ENCODE results near the gene PTH1R. TPM values are rescaled to one million over a fixed set of nuclear protein-coding genes. Genes with fewer than 3 reads are reported as not detected.

The PTH1R gene
- polyA plus RNA-seq, 1 of the 3 experiments (the other 2 are of a cell fraction), result 0.07 TPM

DNA sequence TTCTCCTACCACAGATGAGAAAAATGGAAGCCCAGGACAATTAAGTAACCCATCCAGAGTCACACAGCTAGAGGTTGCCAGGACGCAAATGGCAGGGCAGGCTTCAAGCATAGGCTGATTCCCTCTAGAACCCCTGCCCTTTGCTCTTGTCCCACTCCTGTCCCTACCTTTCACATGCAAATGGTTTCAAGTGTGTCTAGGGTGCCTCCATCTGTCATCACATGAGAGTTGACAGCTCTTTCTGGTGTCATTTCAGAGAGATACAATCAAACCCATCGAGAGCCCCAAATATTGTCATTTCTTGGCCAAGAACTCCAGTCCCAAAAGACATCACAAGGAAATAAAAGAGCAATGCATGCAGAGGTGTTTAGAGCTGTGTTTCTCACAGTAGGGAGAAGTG, 75.3 kb downstream of the PTH1R start:
- no peak overlapping the region for H3K27ac ChIP-seq (ENCODE audit: low read depth in 2 of 2, low read length in 1 of 2)
- no peaks in the 10 kb centered on the region for H3K9me3 ChIP-seq
- H2AFZ ChIP-seq (ENCODE audit: low read depth), result no peak overlapping the region
- DNase-seq, result no peak
- H3K9ac ChIP-seq, result no peak overlapping the region
- no peak overlapping the region for H3K4me2 ChIP-seq
- WGBS (ENCODE audit: low lambda C conversion rate), result 96% methylated on average over 2 of the region's 2 CpGs
- POLR2A ChIA-PET, result no interaction called here
- peaks cover 98% of the 10 kb centered on the region for H3K79me2 ChIP-seq (ENCODE audit: insufficient read depth)
- CTCF ChIA-PET, result interaction anchor here (1.0 kb wide), 1 partner anchor 43 kb away, joined by 4 read pairs; no protein-coding TSS in a partner anchor
- no peaks in the 10 kb centered on the region for H3K9me2 ChIP-seq
- peaks cover 7% of the 10 kb centered on the region for H3F3A ChIP-seq (replicated peaks; ENCODE audit: insufficient read depth)
- no peaks in the 10 kb centered on the region for H3K36me3 ChIP-seq (replicated peaks in 1 of 2; ENCODE audit: control insufficient read depth in 1 of 2, insufficient read depth in 2 of 2, low read length in 1 of 2)
- no peaks in the 10 kb centered on the region for H3K27me3 ChIP-seq (ENCODE audit: insufficient read depth)
- H3K4me1 ChIP-seq (ENCODE audit: control insufficient read depth in 1 of 2, insufficient read depth in 2 of 2, low read depth in 1 of 2, low read length in 1 of 2), result peaks cover 16 to 57% of the 10 kb centered on the region in 2 experiments
- H3K4me3 ChIP-seq (ENCODE audit: low read depth in 2 of 2, low read length in 1 of 2), result no peak overlapping the region
- no peak for TF ChIP-seq EZH2phosphoT487 (IDR thresholded peaks at IDR 0.05; ENCODE audit: borderline replicate concordance, low read depth)
- no peak for TF ChIP-seq ELF1 (IDR thresholded peaks at IDR 0.05)
- no peak for TF ChIP-seq REST (IDR thresholded peaks at IDR 0.05; ENCODE audit: low read depth, low read length)
- TF ChIP-seq, protein P1, sequence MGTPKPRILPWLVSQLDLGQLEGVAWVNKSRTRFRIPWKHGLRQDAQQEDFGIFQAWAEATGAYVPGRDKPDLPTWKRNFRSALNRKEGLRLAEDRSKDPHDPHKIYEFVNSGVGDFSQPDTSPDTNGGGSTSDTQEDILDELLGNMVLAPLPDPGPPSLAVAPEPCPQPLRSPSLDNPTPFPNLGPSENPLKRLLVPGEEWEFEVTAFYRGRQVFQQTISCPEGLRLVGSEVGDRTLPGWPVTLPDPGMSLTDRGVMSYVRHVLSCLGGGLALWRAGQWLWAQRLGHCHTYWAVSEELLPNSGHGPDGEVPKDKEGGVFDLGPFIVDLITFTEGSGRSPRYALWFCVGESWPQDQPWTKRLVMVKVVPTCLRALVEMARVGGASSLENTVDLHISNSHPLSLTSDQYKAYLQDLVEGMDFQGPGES (IDR thresholded peaks at IDR 0.05; ENCODE audit: low read depth, low read length), result no peak
- no peak for TF ChIP-seq NRF1 (IDR thresholded peaks at IDR 0.05; ENCODE audit: low read depth, low read length)
- TF ChIP-seq, protein P2, sequence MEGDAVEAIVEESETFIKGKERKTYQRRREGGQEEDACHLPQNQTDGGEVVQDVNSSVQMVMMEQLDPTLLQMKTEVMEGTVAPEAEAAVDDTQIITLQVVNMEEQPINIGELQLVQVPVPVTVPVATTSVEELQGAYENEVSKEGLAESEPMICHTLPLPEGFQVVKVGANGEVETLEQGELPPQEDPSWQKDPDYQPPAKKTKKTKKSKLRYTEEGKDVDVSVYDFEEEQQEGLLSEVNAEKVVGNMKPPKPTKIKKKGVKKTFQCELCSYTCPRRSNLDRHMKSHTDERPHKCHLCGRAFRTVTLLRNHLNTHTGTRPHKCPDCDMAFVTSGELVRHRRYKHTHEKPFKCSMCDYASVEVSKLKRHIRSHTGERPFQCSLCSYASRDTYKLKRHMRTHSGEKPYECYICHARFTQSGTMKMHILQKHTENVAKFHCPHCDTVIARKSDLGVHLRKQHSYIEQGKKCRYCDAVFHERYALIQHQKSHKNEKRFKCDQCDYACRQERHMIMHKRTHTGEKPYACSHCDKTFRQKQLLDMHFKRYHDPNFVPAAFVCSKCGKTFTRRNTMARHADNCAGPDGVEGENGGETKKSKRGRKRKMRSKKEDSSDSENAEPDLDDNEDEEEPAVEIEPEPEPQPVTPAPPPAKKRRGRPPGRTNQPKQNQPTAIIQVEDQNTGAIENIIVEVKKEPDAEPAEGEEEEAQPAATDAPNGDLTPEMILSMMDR (IDR thresholded peaks at IDR 0.05), result no peak
- no peak for TF ChIP-seq FOXM1 (IDR thresholded peaks at IDR 0.05; ENCODE audit: low read depth)
- no peak for TF ChIP-seq EP300 (IDR thresholded peaks at IDR 0.05; ENCODE audit: borderline replicate concordance in 1 of 2, low read depth in 1 of 2, low read length in 1 of 2)
- TF ChIP-seq POLR2AphosphoS5 (IDR thresholded peaks at IDR 0.05; ENCODE audit: low read depth, low read length), result no peak
- TF ChIP-seq TEAD4 (IDR thresholded peaks at IDR 0.05; ENCODE audit: borderline replicate concordance, insufficient read depth), result no peak
- TF ChIP-seq SIN3A (IDR thresholded peaks at IDR 0.05; ENCODE audit: borderline replicate concordance, low read depth, low read length), result no peak
- no peak for TF ChIP-seq TAF1 (IDR thresholded peaks at IDR 0.05; ENCODE audit: borderline replicate concordance, low read depth, low read length)
- no peak for TF ChIP-seq YY1 (IDR thresholded peaks at IDR 0.05; ENCODE audit: low read depth)
- TF ChIP-seq, protein P3, sequence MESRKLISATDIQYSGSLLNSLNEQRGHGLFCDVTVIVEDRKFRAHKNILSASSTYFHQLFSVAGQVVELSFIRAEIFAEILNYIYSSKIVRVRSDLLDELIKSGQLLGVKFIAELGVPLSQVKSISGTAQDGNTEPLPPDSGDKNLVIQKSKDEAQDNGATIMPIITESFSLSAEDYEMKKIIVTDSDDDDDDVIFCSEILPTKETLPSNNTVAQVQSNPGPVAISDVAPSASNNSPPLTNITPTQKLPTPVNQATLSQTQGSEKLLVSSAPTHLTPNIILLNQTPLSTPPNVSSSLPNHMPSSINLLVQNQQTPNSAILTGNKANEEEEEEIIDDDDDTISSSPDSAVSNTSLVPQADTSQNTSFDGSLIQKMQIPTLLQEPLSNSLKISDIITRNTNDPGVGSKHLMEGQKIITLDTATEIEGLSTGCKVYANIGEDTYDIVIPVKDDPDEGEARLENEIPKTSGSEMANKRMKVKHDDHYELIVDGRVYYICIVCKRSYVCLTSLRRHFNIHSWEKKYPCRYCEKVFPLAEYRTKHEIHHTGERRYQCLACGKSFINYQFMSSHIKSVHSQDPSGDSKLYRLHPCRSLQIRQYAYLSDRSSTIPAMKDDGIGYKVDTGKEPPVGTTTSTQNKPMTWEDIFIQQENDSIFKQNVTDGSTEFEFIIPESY (IDR thresholded peaks at IDR 0.05; ENCODE audit: borderline replicate concordance, low read depth), result no peak
- TF ChIP-seq MEF2A (IDR thresholded peaks at IDR 0.05; ENCODE audit: borderline replicate concordance, low read depth), result no peak
- TF ChIP-seq JUND (IDR thresholded peaks at IDR 0.05), result no peak
- no peak for TF ChIP-seq MXI1 (IDR thresholded peaks at IDR 0.05; ENCODE audit: low read depth, low read length)
- TF ChIP-seq, protein P4, sequence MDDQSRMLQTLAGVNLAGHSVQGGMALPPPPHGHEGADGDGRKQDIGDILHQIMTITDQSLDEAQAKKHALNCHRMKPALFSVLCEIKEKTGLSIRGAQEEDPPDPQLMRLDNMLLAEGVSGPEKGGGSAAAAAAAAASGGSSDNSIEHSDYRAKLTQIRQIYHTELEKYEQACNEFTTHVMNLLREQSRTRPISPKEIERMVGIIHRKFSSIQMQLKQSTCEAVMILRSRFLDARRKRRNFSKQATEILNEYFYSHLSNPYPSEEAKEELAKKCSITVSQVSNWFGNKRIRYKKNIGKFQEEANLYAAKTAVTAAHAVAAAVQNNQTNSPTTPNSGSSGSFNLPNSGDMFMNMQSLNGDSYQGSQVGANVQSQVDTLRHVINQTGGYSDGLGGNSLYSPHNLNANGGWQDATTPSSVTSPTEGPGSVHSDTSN (IDR thresholded peaks at IDR 0.05), result no peak
- peaks cover 97% of the 10 kb centered on the region for H4K20me1 ChIP-seq (ENCODE audit: insufficient read depth)

Data from SK-N-SH (cell line).